ENCODE data around the gene BLM.

The BLM gene

DNA sequence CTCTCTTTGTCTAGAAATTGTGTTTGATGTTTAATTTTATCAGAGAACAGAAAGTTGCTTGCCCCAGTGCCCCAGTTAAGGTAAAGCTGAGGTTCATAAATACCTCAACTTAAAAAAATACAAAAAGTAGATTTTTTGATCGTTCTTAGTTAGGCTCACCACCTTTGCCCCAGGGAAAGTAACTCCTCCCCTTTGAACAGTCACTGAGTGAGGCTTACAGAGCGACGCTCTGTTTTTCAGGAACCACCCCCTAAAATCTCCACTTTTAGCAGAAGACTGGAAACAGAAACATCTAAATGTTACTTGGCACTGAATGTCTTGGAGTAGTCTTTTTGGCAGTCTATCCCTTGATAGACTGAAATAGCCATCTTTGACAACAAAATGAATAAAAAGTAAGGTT is 24.9 kb downstream of the BLM start:
- DNase-seq = no peak

DNA sequence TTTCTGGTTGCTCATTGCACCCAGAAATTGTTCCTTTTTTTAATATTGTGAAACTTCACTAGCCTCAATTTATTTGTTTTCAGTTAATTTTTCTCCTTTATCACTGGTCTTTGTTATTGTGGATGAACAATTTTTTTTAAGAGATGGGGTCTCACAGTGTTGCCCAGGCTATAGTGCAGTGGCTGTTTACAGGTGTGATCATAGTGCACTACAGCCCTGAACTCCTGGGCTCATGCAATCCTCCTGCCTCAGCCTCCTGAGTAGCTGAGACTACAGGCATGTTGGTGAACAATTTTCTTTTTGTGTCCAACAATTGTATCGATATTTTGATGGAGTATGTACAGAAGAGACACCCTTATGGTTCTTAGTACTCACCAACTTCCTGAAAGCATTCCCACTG is 26.3 kb downstream of the BLM start:
- no peak for DNase-seq

DNA sequence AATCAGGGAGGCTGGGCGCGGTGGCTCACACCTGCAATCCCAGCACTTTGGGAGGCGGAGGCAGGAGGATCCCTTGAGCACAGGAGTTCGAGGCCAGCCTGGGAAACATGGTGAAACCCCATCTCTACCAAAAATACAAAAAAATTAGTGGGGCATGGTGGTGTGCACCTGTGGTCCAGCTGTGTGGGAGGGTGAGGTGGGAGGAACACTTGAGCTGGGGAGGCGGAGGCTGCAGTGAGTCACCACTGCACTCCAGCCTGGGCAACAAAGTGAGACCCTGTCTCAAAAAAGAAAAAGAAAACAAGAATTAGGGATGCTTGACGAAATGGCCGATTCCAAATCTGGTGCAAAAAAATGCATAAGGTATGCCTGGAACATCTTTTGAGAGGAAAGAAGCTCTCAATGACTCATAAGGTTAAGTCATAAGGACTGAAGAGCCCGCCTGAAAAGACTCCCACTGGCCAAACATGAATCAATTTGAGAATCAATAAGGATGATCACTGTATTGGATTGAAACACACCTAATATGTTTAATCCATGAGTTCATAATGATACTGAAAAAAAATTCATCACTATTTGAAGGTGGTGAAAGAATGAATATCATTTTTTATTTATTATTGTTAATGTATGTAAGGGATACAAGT is 27.7 kb downstream of the BLM start:
- DNase-seq = no peak

DNA sequence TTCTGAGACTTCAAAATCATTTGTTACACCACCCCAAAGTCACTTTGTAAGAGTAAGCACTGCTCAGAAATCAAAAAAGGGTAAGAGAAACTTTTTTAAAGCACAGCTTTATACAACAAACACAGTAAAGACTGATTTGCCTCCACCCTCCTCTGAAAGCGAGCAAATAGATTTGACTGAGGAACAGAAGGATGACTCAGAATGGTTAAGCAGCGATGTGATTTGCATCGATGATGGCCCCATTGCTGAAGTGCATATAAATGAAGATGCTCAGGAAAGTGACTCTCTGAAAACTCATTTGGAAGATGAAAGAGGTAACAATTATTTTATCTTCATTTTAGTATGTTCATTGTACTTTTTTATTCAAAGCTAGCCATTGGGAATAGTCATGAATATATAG is 32.6 kb downstream of the BLM start:
- DNase-seq = no peak

DNA sequence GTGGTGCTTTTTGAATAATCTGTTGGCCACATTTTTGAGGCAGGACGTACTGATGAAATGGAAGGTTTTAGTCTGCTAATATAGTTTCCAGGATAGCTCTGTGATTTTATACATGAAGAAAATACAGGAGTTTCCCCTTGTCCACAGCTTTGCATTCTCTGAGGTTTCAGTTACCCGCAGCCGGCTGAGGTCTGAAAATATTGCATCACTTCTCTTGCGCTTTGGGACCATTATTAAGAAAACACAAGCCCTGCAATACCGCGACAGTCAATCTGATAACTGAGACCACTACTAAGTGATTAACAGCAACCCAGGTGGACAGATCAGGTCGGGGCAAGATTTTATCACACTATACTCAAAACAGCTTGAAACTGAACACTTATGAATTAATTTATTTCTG is 33.0 kb downstream of the BLM start:
- peak; percentile 53 for DNase-seq

DNA sequence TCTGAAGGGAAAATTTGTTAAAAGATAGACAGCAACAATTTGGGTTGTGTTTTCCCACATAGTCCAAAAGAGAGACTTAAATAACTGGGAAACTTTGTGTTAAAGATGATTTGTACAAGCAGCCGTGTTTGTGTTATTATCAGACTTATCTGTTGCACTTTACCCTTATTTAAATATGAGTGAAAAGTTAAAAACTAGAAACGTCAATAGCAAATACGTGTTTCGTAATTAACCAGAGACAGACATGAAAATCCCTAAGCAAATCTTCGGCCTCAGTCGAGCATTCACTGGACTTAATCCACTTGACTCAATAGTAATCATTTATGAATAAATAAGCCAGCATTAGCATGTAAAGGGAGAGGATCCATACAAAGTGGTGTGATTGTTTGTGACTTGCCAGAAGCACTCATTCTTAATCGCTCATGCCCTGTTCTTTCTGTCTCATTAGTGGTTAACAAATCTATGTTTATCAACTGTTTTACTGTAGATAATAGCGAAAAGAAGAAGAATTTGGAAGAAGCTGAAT is 34.2 kb downstream of the BLM start:
- no peak for DNase-seq

DNA sequence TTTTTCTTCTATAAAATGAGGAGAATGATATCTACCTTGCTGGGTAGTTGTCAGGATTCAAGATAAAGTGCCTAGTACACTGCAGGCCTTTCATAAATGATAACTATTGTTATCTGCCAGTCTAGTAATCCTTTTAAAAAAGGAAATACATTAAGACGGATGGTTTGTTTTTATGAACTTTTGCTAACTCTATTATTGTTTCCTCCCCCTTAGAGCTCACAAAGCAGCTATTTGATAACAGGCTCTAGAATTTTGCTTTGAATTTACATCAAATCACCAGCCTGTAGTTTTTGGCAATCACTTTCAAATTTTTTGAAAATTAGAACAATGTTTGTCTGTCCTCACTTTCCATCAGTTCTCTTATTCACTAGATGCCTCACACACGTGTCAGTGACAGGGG is 39.8 kb downstream of the BLM start:
- no peak for DNase-seq

DNA sequence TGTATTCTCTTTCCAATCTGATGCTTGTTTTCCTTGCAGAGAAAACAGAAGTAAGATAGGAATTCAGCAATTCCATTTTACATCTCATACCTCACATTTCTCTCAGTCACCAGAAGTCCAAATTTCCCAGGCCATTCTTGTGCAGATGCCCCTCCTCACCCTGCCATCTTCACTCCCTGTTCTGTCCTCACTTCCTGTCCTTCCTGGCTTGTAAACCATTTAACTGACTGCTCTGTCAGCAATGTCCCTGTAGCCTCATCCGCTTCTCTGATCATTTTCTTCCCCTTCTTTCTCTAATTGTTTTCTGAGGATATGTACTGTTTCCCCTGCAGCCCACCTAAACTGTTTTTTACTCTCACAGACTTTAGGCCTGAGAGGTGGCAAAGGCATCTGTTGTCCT is 40.3 kb downstream of the BLM start:
- no peak for DNase-seq

DNA sequence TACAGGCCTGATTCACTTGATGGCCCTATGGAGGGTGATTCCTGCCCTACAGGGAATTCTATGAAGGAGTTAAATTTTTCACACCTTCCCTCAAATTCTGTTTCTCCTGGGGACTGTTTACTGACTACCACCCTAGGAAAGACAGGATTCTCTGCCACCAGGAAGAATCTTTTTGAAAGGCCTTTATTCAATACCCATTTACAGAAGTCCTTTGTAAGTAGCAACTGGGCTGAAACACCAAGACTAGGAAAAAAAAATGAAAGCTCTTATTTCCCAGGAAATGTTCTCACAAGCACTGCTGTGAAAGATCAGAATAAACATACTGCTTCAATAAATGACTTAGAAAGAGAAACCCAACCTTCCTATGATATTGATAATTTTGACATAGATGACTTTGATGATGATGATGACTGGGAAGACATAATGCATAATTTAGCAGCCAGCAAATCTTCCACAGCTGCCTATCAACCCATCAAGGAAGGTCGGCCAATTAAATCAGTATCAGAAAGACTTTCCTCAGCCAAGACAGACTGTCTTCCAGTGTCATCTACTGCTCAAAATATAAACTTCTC is 43.6 kb downstream of the BLM start:
- DNase-seq = no peak

DNA sequence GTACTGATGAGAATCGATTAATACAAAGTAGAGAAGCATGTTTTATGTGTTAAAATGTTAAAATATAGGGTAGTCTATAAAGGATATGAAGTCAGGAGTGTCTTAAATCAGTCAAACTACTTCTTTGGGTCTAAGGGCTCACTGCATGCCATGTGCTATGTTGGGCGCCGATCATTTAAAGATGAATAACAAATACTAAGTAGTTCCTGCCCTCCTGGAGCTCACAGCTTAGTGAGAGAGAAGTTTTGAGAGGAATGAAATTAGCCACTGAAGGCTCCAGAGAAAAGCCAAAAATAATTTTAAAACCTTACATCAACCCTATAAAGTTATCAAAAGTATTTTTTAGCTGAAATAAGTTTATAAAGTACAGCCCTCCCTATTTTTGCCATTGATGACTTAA is 44.5 kb downstream of the BLM start:
- no peak for DNase-seq

DNA sequence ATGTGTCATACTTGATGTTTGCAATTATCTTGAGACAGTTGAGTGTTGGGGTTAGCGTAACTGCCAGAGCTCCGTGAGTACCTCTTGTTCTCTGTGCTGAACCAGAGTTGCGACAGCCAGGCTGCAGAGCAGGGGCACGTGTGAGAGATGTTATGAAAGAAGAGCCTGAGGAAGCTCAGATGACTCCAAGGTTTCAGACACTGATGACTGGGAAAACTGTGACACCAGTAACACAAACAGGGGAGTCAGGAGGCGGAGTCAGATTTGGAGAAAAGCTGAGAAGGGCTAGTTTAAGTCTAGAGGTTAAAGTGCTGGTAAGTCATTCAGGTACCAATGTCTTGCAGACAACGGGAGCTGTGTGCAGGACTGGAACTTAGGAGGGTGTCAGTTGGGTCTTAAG is 45.0 kb downstream of the BLM start:
- no peak for DNase-seq

DNA sequence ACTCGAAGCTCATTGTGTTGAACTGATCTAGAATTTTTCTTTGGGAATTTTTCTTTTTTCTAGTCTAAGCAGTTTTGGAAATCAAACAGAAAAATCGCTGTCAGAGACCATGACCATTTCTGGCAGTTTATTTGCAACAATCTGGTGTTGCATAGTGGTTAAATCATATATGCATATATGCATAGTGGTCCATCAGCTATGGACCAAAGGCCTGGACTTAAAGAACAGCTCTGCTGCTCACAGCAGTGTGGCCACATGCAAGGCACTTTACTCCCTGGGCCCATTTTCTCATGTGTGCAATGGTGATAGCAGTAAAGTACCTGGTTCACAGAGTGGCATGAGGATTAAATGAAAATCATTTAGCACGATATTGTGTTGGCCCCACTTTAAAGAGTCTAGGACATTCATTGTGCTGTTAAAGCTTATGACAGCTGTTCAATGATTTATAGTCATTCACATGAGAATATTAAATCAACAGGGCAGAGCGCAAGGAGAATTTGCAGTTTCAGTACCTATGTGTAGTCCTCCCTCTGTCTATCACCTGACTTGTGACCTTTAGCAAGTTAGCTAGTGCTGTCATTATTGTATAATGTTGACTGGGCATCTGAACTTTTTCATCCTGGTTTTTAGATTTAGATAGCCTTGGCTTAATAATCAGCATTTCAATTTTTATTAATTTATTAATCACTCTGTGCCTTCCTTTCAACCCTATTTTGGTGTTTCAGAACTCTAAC is 46.4 kb downstream of the BLM start:
- DNase-seq = no peak

DNA sequence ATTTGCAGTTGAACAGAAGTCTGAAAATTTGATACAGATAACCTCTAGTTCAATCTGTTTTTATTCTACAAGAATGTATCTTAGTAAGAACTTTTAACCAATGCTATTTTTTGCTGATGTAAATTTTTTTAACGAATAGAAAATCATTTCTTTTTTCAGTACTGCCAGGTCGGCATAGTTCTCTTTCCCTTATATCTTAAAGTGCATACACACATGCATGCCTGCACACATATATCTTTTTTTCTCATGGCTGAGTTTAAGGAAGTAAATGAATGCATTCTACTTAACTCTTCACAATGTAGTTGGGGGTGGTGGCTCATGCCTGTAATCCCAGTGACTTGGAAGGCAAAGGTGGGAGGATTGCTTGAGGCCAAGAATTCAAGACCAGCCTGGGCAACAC is 48.4 kb downstream of the BLM start:
- no peak for DNase-seq

DNA sequence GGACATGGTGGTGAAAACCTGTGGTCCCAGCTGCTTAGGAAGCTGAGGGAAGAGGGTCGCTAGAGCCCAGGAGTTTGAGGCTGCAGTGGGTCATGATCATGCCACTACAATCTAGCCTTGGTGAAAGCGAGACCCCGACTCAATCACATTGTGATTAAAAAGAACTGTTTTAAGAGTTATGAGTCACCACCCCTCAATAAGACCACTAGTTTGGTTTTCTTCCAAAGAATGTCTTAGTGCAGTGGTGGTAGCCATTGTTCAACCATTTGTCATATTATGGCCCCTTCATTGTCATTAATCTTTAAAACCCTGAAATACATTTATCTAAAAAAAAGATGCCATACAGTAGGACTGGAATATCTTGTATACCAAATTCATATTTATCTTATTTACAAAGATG is 48.8 kb downstream of the BLM start:
- DNase-seq = no peak

DNA sequence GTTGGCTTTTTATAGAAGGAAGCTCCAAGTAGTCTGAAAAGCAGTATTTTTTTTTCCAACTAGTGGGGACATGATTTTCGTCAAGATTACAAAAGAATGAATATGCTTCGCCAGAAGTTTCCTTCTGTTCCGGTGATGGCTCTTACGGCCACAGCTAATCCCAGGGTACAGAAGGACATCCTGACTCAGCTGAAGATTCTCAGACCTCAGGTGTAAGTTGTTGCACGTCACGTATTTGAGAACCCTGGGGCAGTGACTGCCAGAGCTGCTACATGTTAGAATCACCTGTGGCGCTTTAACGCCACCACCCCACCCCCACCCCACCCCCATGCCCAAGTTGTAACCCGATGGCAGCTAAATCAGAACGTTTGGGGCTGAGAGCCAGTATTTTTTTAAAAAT is 52.2 kb downstream of the BLM start:
- DNase-seq = no peak

DNA sequence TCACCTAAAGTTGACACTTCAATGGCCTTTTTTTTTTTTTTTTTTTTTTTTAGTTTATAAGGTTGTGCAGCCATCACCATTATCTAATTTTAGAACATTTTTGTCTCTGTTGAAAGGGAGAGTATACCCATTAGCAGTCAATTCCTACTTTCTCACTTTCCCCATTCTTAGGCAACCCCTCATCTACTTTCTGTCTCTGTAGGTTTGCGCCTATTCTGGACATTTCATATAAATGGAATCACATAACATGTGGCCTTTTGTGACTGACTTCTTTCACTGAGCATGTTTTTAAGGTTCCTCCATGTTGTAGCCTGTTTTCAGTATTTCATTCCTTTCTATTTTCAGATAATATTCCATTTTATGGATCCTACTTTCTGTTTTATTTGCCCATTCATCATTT is 56.3 kb downstream of the BLM start:
- no peak for DNase-seq

DNA sequence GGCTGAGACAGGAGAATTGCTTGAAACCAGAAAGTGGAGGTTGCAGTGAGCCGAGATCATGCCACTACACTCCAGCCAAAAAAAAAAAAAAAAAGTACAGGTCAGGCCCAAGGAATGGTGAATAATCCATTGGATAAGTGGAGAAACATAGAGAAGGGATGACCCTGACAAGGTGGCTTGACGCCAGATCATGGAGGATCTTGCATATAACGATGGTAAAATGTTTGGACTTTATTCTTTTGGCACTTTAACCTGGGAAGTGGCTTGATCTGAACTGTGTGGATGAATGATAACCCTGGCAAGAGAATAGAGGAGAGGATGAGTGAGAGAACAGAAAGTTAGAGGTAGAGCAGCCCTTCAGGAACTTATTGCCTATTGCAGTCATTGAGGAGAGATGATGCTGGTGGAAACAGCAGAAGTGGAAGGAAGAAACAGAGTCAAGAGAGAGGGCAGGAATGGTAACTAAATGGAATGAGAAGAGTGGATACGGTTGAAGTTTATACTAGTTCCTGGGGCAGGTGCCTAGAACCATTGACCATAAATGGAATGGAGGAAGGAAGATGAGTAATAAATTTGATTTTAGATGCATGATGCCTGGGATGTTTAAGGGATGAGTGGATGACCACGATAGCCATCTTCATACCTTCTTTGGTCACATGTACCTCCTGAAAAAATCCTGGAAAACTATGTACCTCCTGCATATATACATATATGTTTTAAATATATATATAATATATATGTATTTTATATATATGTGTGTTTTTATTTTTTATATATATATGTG is 57.8 kb downstream of the BLM start:
- no peak for DNase-seq

DNA sequence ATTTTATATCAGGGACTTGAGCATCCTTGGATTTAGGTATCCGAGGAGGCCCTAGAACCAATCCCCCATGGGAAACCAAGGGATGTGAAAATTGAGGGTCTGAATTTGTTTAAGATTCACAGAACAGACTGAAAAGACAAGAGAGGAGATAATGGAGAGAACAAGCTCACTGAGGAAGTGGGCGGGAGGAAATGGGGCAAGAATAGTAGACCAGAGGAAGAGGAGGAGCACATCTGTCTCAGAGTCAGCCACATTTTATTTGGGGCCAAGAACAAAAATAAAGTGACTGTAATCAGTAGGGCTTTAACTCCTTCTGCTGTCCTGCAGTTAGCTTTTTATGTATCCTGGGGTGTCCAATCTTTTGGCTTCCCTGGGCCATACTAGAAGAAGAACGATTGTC is 63.8 kb downstream of the BLM start:
- no peak for DNase-seq

DNA sequence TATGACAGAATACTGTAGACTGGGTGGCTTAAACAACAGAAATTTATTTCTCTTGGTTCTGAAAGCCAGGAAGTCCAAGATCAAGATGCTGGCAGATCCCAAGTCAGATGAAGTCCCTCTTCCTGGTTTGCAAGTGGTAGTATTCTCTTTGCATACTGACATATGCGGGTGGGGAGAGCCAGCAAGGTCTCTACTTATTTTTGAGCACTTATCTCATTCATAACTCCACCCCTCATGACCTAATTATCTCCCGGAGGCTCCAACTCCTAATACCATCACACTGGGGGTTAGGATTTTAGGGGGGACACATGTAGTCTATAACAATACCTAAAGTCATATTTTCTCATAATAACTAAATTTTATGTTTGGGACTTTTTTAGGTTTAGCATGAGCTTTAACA is 65.3 kb downstream of the BLM start:
- DNase-seq = no peak

DNA sequence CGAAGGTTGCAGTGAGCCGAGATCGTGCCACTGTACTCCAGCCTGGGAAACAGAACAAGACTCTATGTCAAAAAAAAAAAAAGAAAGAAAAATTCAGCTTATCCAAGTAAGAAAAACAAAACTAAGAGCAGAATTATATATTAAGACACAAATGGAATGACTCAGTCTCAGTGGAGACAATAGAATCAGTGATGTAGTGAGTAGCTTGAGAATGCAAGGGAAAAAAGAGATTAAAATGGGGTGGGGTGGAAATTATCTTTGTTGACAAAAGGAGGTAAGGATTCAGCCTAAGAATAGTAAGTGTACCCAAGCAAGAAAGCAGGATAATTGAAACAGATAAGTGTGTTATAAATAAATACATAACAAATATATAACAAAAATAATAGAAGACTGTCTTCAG is 70.7 kb downstream of the BLM start:
- DNase-seq = no peak

DNA sequence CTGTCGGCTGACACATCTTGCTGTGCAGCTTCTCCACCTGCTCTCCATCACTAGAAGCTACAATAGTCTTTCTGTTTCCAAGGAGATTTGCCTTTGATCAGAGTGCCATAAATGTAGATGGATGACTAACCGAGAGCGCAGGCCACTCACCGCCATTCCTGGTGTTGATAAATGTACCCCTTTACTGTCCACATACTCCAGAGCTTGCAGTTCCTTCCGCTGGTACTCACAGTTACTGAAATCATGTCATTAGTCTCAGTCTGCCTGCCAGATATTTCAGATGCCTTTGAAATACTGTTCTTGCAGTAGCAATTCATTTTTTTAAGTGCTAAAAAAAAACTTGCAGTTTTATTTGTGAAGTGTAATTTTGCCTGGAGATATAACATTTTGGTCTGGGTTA is 72.3 kb downstream of the BLM start:
- DNase-seq = no peak

DNA sequence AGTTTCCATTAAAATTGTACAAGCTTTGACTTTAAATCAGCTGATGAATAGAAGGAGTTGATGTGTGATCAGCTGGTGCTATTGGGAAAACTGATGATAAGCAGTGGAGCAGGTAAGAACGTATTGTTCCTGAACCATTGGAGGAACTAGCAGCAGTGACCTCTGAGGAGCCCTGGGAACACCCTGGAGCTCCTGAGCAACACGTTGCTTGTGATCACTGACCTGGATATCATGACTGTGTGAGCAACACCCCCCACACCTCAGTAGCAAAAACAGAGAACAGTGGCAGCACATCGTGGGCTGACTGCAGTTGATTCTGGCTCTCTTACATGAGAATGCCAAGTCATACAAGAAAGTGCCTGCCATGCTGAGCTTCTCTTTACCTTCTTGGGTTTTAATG is 72.9 kb downstream of the BLM start:
- no peak for DNase-seq

DNA sequence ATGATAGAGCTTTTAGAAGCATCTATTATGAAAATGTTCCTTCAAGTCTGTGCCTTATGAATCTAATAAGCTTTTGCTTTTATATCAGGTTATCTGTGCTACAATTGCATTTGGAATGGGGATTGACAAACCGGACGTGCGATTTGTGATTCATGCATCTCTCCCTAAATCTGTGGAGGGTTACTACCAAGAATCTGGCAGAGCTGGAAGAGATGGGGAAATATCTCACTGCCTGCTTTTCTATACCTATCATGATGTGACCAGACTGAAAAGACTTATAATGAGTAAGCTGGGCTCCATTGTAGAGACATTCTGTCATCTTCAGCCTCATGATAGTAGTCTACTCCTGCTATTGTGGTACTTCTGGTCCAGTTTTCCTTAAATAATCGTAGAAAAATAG is 73.4 kb downstream of the BLM start:
- no peak for DNase-seq

DNA sequence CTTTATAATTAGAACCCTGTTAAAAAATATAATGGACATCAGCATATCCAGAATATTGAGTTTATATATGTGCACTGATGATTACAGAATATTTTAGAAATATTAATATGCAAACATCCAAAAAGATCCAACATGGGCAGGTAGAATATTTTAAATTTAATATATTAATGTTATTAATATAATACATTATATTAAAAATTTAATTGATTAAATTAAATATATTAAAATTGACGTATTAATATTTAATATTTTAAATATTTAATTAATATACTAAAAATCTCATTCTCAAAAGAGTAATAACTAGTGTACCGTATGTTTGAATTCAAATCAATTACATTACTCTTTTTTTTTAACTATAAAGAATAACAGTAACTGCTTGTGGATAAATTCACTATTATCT is 77.4 kb downstream of the BLM start:
- no peak for DNase-seq
